Transverse colon (tissue), 4 donors: Measurements from ENCODE around the gene TRPV4.

ENCODE experiments used
- EP300 ChIP-seq: sonication (generic); formaldehyde crosslinking; IDR thresholded peaks from one replicate; pipeline ENCODE4 v1.6.1; 2017; ENCODE audit warnings: antibody characterized with exemption, low read depth
- POLR2A ChIP-seq: fragments of 450-650 bp; IDR thresholded peaks from one replicate; pipeline ENCODE4 v1.6.1; 2016; ENCODE audit warnings: antibody characterized with exemption, mild to moderate bottlenecking, moderate library complexity
- POLR2AphosphoS5 ChIP-seq, 3 donors: sonication (generic); formaldehyde crosslinking; IDR thresholded peaks; one replicate each; pipeline ENCODE4 v1.6.1; 2016; ENCODE audit warnings: antibody characterized with exemption in 3 of 3
- TF ChIP-seq, protein P1 (sequence below), 5 experiments: fragments of 200-600 bp in 3 of 5; fragments of 450-650 bp in 2 of 5; sonication (generic) in 3 of 5; IDR thresholded peaks; 1 replicate in 2 of 5; 2 replicates in 3 of 5; pipeline ENCODE4 v1.5.1; 2016 to 2017; ENCODE audit warnings: antibody characterized with exemption in 5 of 5, inconsistent platforms in 3 of 5, mild to moderate bottlenecking in 2 of 5, moderate library complexity in 1 of 5

DNA sequence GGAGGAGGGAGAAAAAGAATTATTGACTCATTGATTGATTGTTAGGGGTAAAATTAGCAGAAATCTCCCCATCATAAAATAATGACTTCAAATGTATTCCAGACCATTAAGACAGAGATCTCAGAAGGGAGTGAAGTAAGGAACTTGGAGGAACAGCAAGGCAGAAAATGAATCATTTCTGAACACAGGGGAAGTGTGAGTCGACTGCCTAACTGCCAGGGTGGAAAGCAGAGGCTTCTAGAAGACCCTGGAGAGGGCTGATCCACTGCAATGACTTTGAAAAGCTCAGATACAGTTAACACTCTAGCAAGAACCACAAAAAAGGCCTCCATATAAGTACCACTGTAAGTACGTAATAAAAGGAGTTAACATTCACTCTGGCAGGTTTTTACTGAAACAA, 37.5 kb upstream of the TRPV4 start:
- TF ChIP-seq, protein P1, sequence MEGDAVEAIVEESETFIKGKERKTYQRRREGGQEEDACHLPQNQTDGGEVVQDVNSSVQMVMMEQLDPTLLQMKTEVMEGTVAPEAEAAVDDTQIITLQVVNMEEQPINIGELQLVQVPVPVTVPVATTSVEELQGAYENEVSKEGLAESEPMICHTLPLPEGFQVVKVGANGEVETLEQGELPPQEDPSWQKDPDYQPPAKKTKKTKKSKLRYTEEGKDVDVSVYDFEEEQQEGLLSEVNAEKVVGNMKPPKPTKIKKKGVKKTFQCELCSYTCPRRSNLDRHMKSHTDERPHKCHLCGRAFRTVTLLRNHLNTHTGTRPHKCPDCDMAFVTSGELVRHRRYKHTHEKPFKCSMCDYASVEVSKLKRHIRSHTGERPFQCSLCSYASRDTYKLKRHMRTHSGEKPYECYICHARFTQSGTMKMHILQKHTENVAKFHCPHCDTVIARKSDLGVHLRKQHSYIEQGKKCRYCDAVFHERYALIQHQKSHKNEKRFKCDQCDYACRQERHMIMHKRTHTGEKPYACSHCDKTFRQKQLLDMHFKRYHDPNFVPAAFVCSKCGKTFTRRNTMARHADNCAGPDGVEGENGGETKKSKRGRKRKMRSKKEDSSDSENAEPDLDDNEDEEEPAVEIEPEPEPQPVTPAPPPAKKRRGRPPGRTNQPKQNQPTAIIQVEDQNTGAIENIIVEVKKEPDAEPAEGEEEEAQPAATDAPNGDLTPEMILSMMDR (IDR thresholded peaks at IDR 0.05) = no peak
- no peak for TF ChIP-seq POLR2A
- no peak for TF ChIP-seq POLR2AphosphoS5 (IDR thresholded peaks at IDR 0.05)
- no peak for TF ChIP-seq EP300
